Hepatocyte (in vitro differentiated cells): ENCODE data around the gene CRTAP.

Experiments
- EZH2phosphoT487 ChIP-seq: fragments of 200-600 bp; sonication (generic); IDR thresholded peaks from one replicate; pipeline ENCODE4 v1.6.1; 2018; ENCODE audit warnings: antibody characterized with exemption, mild to moderate bottlenecking, low read depth, moderate library complexity; ENCODE audit not compliant: unreplicated experiment, severe bottlenecking
- TF ChIP-seq, protein P1 (sequence below): fragments of 200-600 bp; sonication (generic); IDR thresholded peaks from 2 replicates; pipeline ENCODE4 v1.5.1; 2016; ENCODE audit warnings: antibody characterized with exemption, mild to moderate bottlenecking; ENCODE audit not compliant: poor library complexity

DNA sequence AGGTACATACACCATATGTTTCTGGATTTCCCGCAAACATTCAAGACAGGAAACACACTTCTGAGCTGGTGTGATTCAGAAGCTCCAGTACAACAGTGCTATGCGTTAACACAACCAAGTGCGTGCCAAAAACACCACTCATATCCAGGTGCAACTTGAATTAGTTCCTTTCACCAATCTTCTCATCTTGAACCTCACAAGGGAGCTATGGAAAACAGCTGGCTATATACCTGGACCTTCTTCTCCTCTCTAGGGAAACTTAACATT lies 73.5 kb downstream of the CRTAP start:
- TF ChIP-seq, protein P1, sequence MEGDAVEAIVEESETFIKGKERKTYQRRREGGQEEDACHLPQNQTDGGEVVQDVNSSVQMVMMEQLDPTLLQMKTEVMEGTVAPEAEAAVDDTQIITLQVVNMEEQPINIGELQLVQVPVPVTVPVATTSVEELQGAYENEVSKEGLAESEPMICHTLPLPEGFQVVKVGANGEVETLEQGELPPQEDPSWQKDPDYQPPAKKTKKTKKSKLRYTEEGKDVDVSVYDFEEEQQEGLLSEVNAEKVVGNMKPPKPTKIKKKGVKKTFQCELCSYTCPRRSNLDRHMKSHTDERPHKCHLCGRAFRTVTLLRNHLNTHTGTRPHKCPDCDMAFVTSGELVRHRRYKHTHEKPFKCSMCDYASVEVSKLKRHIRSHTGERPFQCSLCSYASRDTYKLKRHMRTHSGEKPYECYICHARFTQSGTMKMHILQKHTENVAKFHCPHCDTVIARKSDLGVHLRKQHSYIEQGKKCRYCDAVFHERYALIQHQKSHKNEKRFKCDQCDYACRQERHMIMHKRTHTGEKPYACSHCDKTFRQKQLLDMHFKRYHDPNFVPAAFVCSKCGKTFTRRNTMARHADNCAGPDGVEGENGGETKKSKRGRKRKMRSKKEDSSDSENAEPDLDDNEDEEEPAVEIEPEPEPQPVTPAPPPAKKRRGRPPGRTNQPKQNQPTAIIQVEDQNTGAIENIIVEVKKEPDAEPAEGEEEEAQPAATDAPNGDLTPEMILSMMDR = no peak
- no peak for TF ChIP-seq EZH2phosphoT487
